SK-MEL-5 (cell line): ENCODE data around the gene ZCRB1. TPM values are rescaled to one million over a fixed set of nuclear protein-coding genes. Genes with fewer than 3 reads are reported as not detected.
A peak's percentile ranks its signal among the peaks of the same experiment; 100 is the strongest.
"Not testable (repeated sequence)": the region's sequence is repeated elsewhere in the genome, so short reads cannot be mapped to it uniquely, and the experiment has no call there.

Source experiments
- DNase-seq: peaks from one replicate; pipeline ENCODE4 v3.0.0-alpha.2; 2016; ENCODE audit warnings: low read depth, low spot score
- in situ Hi-C: cut with HindIII; loops from 2 replicates; pipeline ENCODE4 v1.10.0; 2016; ENCODE audit warnings: low sequenced_read_pairs, high pct_unique_total_duplicates, low pct_unique_long_range_greater_than_20kb
- polyA plus RNA-seq, 2 experiments: library from polyadenylated mRNA; depleted of rRNA; stranded (reverse); fragments of >200 nt; gene quantifications; 2 replicates each; pipeline ENCODE4 v1.2.3, GENCODE V29; 2015
- total RNA-seq: library from RNA; depleted of rRNA; stranded (reverse); fragments of >200 nt; shearing (Covaris generic); gene quantifications from 2 replicates; pipeline ENCODE4 v1.2.3, GENCODE V29; 2014; rRNA removed

Gene ZCRB1, protein sequence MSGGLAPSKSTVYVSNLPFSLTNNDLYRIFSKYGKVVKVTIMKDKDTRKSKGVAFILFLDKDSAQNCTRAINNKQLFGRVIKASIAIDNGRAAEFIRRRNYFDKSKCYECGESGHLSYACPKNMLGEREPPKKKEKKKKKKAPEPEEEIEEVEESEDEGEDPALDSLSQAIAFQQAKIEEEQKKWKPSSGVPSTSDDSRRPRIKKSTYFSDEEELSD
- total RNA-seq: 59.3 and 64.1 TPM in 2 replicates
- polyA plus RNA-seq (2015; cell fraction: cytosol; rRNA removed): 33.0 and 40.6 TPM in 2 replicates
- 12.7 and 18.2 TPM in 2 replicates for polyA plus RNA-seq (2015; cell fraction: nucleus; rRNA removed)

DNA sequence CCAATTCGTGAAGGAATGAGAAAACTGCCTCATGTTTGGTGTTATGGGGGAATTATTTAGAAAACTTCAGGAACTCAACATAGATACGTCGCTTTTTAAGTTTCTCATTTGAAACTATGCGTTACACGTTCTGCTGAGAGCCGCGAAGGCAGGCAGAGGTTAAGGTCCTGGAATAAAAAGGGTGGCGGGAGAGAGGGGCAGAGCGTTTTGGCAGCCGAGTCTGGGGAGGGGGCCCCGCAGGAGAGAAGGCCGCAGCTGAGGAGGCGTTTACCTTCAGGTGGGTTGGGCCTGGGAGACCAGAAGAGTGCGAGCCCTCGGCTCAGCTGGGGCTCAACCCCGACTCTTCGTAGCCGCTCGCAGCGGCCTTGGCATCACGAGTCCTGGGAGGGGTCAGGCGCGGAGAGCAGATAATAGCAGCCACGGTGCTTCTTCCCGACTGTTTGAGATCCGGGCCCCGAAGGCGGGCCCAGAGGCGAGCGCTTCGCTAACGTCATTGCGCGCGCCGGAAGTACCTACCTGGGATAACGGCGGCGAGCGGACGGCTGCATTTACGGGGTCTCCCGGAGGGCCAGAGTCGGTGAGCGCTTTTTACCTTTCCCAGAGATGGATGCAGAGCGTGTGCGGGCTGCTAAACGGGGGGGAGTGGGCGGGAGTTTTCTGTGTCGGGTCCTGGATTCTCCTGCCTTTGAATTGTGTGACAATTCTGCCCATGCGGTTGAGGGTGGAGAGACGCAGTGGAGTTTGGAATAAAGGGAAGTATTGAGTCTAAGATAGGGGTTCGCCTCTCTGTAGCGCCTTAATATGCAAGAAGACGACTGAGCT lies at the start of gene ZCRB1, which contains the start of gene PPHLN1:
ZCRB1 (minus strand) TSS at position 442 of the 822 bp plus-strand sequence. CDS start 1,992 bp downstream, outside the sequence.
PPHLN1 (plus strand) TSS at position 515 of the 822 bp plus-strand sequence. CDS start 9,736 bp downstream, outside the sequence.
- peak; percentile 89 for DNase-seq
- in situ Hi-C loops: no loop called here

DNA sequence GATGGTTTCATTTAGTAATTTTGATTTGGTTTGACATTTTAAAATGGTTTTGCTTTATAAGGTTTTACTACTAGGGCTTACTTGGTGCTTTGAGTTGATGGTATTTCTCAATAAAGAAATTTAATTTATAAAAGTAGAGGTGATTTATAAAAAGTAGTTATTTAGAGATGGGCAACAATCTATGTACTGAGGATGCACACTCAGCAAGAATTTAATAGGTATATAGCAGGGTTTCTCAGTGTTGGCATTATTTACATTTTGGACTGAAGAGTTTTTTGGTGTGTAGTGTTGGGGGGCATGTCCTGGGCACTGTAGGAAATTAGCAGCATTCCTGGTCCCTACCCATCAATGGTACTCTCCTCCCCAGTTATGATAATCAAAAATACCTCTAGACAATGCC lies 47.8 kb upstream of the ZCRB1 start:
- in situ Hi-C loops: no loop called here
- no peak for DNase-seq

DNA sequence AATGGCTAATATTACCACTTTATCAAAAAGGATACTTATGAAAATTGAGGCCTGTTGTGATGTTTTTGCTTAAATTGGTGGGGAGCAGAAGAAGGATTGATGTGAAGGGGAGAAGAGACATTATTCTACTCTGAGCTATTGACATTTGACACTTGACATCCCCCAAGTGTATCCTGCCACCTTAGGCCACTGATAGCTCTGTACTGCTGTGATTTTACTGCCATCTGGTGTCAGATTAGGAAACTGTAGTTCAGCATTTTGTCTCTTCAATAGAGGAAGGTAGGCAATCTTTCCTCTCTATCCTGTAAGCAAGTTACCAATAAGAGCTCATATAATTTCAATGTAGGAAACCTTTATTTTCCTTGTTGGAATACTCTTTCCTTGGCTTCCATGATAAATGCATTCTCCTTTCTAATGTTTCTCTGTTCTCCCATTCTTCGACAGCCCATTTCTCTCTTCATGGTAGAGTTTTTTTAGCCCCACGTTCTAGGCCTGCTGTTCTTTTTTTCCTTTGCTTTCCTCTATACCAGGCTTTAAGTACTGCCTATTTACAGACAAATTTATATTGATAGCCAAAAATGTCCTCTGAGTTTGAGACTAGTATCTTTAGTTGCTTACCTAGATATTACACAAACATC lies 46.4 kb upstream of the ZCRB1 start:
- in situ Hi-C loops: no loop called here
- DNase-seq: peak; percentile 81

DNA sequence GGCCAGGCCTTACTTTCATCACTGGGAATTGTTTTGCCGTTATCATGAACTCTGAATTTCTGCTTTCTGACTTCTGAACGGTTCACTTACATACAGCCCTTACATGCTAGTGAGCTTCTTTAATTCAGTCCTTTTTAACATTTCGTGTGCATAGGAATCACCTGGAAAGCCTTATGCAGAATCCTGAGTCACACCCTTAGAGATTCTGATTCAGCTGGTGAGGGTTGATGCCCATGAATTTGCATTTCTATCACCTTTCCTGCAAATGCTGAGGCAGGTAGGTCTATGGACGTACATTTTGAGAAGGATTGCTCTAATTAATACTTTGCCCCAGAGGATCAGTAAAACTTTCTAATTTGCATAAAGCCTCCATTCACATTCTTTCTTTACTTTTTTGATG lies 44.1 kb upstream of the ZCRB1 start:
- no peak for DNase-seq
- in situ Hi-C loops: no loop called here

DNA sequence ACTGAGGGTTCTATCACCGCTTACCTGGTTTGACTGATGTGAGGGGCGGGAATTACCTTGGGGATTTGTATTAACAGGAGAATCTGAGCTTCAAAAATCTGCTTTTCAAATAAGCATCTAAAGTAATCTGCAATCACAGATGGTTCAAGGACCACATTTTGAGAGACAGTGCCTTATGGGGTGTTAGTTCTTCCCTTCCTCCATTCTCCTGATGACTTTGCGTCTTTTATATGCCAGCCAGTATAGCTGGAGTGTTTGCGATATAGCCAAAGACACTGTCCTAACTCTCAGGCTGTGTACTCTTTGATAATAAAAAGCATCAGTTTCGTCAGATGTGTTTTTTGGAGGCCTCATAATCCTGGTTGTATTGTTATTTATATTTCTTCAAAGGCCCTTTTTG lies 39.6 kb upstream of the ZCRB1 start:
- DNase-seq: no peak
- in situ Hi-C loops: no loop called here

DNA sequence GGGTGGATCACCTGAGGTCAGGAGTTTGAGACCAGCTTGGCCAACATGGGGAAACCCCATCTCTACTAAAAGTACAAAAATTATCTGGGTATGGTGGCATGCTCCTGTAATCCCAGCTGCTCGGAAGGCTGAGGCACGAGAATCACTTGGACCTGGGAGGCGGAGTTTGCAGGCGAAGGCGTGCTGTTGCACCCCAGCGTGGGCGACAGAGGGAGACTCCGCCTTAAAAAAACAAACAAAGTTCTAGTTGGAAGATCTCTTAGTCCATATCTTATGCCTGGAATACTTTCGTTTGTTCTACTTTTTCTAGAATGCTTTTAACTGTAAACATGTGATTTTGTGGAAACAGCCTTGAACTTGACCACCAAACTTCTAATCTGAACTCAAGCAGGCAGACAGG lies 38.8 kb upstream of the ZCRB1 start:
- in situ Hi-C loops: no loop called here
- no peak for DNase-seq

DNA sequence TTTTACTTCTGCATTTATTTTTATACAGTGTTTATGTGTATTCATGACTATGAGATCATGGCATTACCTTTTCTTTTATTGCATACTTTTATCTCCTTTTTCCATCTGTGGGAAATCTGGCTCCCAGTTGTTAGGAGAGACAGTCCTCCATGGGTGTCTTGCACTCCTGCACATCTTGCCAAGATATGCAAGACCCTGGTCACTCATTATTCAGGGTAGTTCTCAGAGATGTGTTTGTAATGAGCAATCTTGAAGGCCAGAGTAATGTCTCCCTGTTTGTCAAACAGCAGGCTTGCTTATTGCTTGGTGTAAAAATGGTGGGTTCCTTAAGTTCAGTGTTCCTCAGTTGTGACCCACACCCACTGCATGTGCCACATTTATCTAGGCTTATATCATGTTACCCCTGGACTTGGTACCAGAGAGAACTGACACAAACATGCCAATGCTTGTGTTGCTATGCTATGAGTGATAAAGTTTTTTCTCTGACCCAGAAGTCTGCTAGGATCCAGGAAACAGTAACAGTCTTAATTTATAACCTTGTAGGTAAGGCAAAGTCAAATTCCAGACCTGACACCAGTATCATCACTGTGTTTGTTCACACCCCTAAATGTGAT lies 36.9 kb upstream of the ZCRB1 start:
- DNase-seq: no peak
- in situ Hi-C loops: no loop called here

DNA sequence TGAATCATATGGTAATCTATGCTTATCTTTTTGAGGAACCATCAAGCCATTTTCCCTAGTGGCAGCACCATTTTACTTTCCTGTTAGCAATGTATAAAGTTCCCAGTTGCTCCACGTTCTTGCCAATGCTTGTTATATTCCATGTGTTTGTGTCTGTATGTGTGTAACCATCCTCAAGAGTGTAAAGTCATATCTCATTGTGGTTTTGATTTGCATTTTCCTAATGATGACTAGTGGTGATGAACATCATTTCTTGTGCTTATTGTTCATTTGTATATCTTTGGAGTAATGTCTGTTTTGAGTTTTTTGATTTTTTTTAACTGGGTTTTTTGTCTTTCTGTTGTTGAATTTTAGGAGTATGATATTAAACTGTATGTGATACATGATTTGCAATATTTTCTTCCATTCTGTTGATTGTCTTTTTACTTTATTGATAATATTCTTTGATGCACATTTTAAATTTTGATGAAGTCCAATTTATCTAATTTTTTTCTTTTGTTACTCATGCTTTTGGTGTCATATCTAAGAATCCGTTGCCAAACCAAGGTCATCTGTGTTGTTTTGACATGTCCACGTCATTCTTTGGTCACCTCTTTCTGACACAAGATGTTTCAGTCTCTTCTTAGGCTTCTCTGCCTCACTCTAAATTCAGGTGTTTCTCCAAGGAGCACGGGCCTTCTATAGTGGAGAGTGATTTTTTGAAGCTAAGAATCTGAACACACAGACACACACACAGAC lies 36.2 kb upstream of the ZCRB1 start:
- in situ Hi-C loops: no loop called here
- no peak for DNase-seq

DNA sequence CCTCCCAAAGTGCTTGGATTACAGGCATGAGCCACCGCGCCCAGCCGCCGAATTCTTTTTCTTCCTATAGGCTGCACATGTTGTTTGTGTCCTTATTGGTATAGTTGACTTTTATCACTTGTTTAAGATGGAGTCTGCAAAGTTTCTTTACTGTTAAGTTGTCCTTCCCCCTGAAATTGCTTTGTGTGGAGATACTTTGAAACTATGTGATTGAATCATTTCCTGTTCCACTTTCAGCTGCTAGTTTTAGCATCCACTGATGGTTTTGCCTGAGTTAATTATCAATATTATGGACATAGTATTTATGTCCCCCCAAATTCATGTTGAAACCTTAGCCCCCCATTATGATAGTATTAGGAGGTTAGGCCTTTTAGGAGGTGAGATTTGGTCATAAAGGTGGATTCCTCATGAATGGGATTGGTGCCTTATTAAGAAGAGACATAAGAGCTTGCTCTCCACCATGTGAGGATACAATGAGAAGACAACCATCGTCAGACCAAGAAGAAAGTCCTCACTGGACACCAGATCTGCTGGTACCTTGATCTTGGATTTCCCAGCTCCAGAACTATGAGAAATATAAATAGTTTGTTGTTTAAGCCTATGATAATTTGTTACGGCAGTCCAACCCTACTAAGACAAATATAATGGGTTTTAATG lies 35.0 kb upstream of the ZCRB1 start:
- in situ Hi-C loops: no loop called here
- DNase-seq: no peak

DNA sequence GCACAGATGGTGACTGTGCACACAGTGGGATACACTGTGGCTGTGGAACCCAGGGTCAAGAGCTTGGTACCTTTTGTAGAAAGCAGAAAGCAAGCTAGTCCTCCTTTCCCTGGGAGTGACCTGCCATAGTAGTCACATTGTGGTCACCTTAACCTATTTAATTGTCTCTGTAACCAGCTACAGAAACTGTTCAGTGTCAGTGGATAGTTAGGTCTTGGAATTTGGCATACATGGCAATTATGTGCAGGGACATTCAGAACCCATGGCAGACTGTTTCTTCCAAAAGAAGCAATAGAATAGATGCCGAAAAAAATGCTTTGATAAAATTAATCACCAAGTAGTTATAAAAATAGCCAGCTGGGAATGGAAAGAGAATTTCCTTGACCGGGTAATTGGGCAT lies 30.4 kb upstream of the ZCRB1 start:
- in situ Hi-C loops: no loop called here

DNA sequence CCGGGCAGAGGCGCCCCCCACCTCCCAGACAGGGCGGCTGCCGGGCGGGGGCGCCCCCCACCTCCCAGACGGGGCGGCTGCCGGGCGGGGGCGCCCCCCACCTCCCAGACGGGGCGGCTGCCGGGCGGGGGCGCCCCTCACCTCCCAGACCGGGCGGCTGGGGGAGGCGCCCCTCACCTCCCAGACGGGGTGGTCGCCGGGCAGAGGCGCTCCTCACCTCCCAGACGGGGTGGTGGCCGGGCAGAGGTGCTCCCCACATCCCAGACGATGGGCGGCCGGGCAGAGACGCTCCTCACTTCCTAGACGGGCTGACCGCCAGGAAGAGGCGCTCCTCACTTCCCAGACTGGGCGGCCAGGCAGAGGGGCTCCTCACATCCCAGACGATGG lies 24.1 kb upstream of the ZCRB1 start:
- in situ Hi-C loops, DNase-seq: not testable (repeated sequence)

More for the DNA sequence above, 30.4 kb upstream of the ZCRB1 start:
- DNase-seq: no peak

DNA sequence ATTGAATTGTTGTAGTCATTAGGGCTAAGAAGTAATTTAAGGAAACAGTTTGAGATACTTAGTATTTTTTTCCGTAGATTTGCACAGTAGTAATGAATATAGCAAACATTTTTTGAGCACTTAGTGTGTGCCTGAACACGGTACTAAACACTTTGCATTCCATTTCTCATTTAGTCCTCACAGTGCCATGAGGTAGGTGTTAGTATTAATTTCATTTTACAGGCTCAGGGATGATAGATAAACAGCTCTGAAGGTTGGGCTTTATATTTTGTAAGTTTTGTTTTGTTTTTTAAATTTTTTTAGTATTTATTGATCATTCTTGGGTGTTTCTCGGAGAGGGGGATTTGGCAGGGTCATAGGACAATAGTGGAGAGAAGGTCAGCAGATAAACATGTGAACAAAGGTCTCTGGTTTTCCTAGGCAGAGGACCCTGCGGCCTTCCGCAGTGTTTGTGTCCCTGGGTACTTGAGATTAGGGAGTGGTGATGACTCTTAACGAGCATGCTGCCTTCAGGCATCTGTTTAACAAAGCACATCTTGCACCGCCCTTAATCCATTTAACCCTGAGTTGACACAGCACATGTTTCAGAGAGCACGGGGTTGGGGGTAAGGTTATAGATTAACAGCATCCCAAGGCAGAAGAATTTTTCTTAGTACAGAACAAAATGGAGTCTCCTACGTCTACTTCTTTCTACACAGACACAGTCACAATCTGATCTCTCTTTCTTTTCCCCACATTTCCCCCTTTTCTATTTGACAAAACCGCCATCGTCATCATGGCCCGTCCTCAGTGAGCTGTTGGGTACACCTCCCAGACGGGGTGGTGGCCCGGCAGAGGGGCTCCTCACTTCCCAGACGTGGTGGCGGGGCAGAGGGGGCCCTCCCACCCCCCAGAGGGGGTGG lies 23.5 kb upstream of the ZCRB1 start:
- in situ Hi-C loops: not testable (repeated sequence)

DNA sequence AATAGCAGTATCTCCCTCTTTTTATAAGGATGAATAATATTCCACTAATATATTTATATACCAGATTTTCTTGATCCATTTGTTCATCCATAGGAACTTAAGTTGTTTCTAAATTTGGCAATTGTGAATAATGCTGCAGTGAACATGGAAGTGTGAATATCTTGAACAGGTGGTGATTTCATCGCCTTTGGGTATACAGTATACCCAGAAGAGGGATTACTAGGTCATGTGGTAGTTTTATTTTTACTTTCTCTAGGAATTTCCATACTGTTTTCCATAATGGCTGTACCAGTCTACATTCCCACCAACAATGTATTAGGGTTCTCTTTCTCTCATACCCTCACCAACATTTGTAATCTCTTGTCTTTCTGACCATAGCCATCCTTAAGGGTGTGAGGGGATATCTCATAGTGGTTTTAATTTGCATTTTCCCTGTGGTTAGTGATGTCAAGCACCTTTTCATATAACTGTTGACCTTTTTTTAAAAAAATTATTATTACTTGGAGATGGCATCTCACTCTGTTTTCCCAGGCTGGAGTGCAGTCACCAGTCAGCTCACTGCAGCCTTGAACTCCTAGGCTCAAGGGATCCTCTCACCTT lies 20.6 kb upstream of the ZCRB1 start:
- in situ Hi-C loops: no loop called here

More for the DNA sequence above, 23.5 kb upstream of the ZCRB1 start:
- DNase-seq: peak; percentile 16

DNA sequence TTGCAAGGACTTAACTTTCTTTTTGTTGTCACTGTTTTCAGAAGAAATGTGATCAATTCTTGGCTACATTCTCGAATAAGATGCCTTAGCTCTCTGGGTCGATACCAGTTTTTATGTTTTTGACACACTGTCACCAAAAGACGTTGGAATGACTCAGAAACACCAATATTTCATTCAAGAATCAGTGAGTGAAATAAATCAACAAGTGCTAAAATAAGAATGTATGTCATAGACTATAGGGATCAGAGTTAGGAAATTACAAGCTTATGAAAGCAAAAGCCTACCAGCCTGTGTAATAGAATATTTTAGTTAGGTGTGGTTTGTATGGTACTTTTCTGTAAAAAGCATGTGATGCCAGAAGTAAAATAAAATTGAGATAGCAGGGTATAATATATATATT lies 17.8 kb upstream of the ZCRB1 start:
- in situ Hi-C loops: no loop called here
- DNase-seq: no peak

More for the DNA sequence above, 20.6 kb upstream of the ZCRB1 start:
- DNase-seq: no peak

DNA sequence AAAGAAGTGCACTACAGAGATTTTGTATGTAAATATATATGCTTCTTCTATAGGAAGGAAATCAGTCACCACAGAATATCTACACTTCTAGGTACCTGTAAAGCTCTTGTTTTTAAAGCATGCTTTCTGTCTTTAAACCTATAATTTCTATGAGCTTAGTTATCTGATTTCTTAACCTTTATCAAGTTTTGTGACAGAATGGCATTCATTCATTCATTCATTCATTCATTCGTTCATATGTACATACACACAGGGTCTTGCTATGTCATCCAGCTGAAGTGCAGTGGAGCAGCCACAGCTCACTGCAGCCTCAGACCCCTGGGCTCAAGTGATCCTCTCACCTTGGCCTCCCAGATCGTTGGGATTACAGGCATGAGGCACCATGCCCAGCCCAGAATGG lies 16.1 kb upstream of the ZCRB1 start:
- DNase-seq: no peak
- in situ Hi-C loops: no loop called here
